GM23338 (cell line): ENCODE data around the gene TTC14. TPM values are rescaled to one million over a fixed set of nuclear protein-coding genes. Genes with fewer than 3 reads are reported as not detected.

Experiments
- ATAC-seq: fragments of 200-7000 bp; cut with Tn5 transposase; 3 replicates; pipeline ENCODE4 v1.9.1; 2020
- DNase-seq: peaks from one replicate; pipeline ENCODE4 v3.0.0-alpha.2; 2015; ENCODE audit warnings: low spot score
- H2AFZ ChIP-seq: fragments of 200-600 bp; sonication (generic); 2 replicates; pipeline ENCODE4 v1.8.0; 2016; ENCODE audit warnings: antibody characterized with exemption, mild to moderate bottlenecking, moderate library complexity
- H3F3A ChIP-seq: fragments of 200-600 bp; sonication (generic); replicated peaks from 2 replicates; pipeline ENCODE4 v1.8.0; 2017; ENCODE audit warnings: antibody characterized with exemption, mixed run types, low read depth
- H3K27ac ChIP-seq: fragments of 200-600 bp; sonication (generic); 2 replicates; pipeline ENCODE4 v1.6.1; 2016; ENCODE audit warnings: low read depth
- H3K27me3 ChIP-seq: fragments of 200-600 bp; sonication (generic); 2 replicates; pipeline ENCODE4 v1.8.0; 2016; ENCODE audit warnings: mild to moderate bottlenecking, mixed run types, moderate library complexity; ENCODE audit not compliant: insufficient read depth
- H3K36me3 ChIP-seq: fragments of 200-600 bp; sonication (generic); 2 replicates; pipeline ENCODE4 v1.8.0; 2016; ENCODE audit warnings: mild to moderate bottlenecking; ENCODE audit not compliant: insufficient read depth
- H3K4me1 ChIP-seq: fragments of 200-600 bp; sonication (generic); 2 replicates; pipeline ENCODE4 v1.8.0; 2016; ENCODE audit warnings: mild to moderate bottlenecking, moderate library complexity; ENCODE audit not compliant: insufficient read depth
- H3K4me2 ChIP-seq: fragments of 200-600 bp; sonication (generic); 2 replicates; pipeline ENCODE4 v1.7.1; 2017; ENCODE audit warnings: mixed run types
- H3K4me3 ChIP-seq: fragments of 200-600 bp; sonication (generic); 2 replicates; pipeline ENCODE4 v1.6.1; 2016; ENCODE audit warnings: mixed run types
- H3K79me2 ChIP-seq: fragments of 200-600 bp; sonication (generic); replicated peaks from 2 replicates; pipeline ENCODE4 v1.8.0; 2017; ENCODE audit warnings: mild to moderate bottlenecking; ENCODE audit not compliant: insufficient read depth
- H3K9me2 ChIP-seq: fragments of 200-600 bp; sonication (generic); 2 replicates; pipeline ENCODE4 v1.8.0; 2017; ENCODE audit not compliant: insufficient read depth
- H4K20me1 ChIP-seq: fragments of 200-600 bp; sonication (generic); replicated peaks from 2 replicates; pipeline ENCODE4 v1.8.0; 2017; ENCODE audit warnings: mild to moderate bottlenecking; ENCODE audit not compliant: insufficient read depth
- H3K27ac Mint-ChIP-seq: 2 replicates; pipeline ENCODE4 v1.8.0; 2020; ENCODE audit warnings: inconsistent platforms, mild to moderate bottlenecking, moderate library complexity, mixed read lengths
- H3K27me3 Mint-ChIP-seq: 3 replicates; pipeline ENCODE4 v1.8.0; 2022; ENCODE audit warnings: low read depth, mild to moderate bottlenecking, moderate library complexity, mixed read lengths, inconsistent platforms; ENCODE audit not compliant: insufficient read depth, poor library complexity
- H3K36me3 Mint-ChIP-seq: 3 replicates; pipeline ENCODE4 v1.8.0; 2021; ENCODE audit warnings: low read depth, mild to moderate bottlenecking, inconsistent platforms, moderate library complexity, mixed read lengths
- H3K4me1 Mint-ChIP-seq: 3 replicates; pipeline ENCODE4 v1.8.0; 2020; ENCODE audit warnings: mild to moderate bottlenecking, inconsistent platforms, mixed read lengths
- H3K4me3 Mint-ChIP-seq: 3 replicates; pipeline ENCODE4 v1.8.0; 2021; ENCODE audit warnings: moderate library complexity, mild to moderate bottlenecking, inconsistent platforms, mixed read lengths
- H3K9me3 Mint-ChIP-seq: 3 replicates; pipeline ENCODE4 v1.8.0; 2020; ENCODE audit warnings: moderate library complexity, mild to moderate bottlenecking, inconsistent platforms, mixed read lengths
- CREB1 ChIP-seq: fragments of 250-450 bp; sonication (Bioruptor Pico); IDR thresholded peaks from 2 replicates; pipeline ENCODE4 v1.5.0; 2020; ENCODE audit warnings: low read depth, mild to moderate bottlenecking, moderate library complexity
- EZH2phosphoT487 ChIP-seq: fragments of 200-600 bp; sonication (generic); IDR thresholded peaks from one replicate; pipeline ENCODE4 v1.8.1; 2018; ENCODE audit warnings: antibody characterized with exemption; ENCODE audit not compliant: unreplicated experiment
- ZNF331 ChIP-seq: fragments of 250-450 bp; sonication (Bioruptor Pico); IDR thresholded peaks from 2 replicates; pipeline ENCODE4 v1.5.0; 2020; ENCODE audit warnings: low read depth, mild to moderate bottlenecking, moderate library complexity
- polyA plus RNA-seq: library from polyadenylated mRNA; unstranded; fragments of >200 nt; fragmentation: Nextera tagmentation; extraction: Ambion mirVana; gene quantifications from 2 replicates; pipeline ENCODE4 v1.2.1, GENCODE V29; 2016
- total RNA-seq: library from RNA; depleted of rRNA; stranded (reverse); fragments of >200 nt; shearing (Covaris generic); gene quantifications from 2 replicates; pipeline ENCODE4 v1.2.3, GENCODE V29; 2014
- TF ChIP-seq, protein P1 (sequence below), 2 experiments: fragments of 200-600 bp in 1 of 2; sonication (generic) in 1 of 2; conservative IDR thresholded peaks; 2 replicates each; pipeline versions ENCODE4 v1.5.1 to v1.6.1; 2016 to 2017; ENCODE audit warnings: antibody characterized with exemption in 2 of 2, low read depth in 2 of 2, mild to moderate bottlenecking in 2 of 2, moderate library complexity in 1 of 2
- TF ChIP-seq, protein P2 (sequence below): fragments of 250-450 bp; sonication (Bioruptor Pico); IDR thresholded peaks from 2 replicates; pipeline ENCODE4 v1.5.0; 2020; ENCODE audit warnings: mild to moderate bottlenecking, moderate library complexity

TTC14 gene
- total and polyA plus RNA-seq, 2 experiments from 2014 or later = 20.0 to 22.1 TPM

DNA sequence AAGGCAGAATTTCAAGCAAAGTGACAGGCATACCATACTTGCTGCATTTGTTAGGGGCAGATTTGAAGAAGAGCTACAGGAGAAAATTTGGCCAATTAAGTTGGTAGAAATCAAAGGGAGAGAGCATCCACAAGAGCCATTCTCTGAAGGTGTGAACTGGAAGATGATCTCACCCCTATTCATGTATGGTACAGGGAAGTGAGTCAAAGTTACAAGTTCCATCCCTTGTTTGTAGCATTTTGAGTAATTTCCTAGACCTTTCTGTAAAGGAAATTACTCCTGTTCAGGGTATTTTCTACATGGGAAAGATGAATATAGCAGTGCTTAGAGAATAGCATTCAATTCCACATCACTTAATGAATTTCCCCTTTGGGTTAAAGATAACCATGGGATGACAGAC lies 28.4 kb downstream of the TTC14 start (continued):
- TF ChIP-seq, protein P1, sequence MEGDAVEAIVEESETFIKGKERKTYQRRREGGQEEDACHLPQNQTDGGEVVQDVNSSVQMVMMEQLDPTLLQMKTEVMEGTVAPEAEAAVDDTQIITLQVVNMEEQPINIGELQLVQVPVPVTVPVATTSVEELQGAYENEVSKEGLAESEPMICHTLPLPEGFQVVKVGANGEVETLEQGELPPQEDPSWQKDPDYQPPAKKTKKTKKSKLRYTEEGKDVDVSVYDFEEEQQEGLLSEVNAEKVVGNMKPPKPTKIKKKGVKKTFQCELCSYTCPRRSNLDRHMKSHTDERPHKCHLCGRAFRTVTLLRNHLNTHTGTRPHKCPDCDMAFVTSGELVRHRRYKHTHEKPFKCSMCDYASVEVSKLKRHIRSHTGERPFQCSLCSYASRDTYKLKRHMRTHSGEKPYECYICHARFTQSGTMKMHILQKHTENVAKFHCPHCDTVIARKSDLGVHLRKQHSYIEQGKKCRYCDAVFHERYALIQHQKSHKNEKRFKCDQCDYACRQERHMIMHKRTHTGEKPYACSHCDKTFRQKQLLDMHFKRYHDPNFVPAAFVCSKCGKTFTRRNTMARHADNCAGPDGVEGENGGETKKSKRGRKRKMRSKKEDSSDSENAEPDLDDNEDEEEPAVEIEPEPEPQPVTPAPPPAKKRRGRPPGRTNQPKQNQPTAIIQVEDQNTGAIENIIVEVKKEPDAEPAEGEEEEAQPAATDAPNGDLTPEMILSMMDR (conservative IDR thresholded peaks at IDR 0.05; ENCODE audit: low read depth in 2 of 2) = no peak
- TF ChIP-seq EZH2phosphoT487 = no peak

DNA sequence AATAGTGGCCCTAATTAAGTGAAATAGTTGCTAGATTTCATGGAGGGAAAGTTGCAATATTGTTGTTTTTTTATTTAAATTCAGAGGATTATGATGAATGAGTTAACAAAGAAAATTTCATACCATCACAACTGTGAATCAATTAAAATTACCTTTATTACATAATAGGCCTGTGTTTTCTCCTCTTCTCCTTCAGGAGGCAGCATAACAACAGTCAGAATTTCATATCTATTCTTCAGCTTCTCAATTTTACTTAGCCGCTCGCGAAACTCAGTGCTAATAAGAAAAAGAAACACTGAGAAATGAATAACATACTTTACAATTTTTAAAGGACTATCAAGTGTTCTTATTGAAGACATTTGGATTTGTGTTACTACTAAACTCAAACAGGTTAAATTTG lies 29.4 kb downstream of the TTC14 start:
- H3K27ac Mint-ChIP-seq = no peak overlapping the region
- H3K4me3 Mint-ChIP-seq = no peak overlapping the region
- H3K27ac ChIP-seq = no peak overlapping the region
- no peaks in the 10 kb centered on the region for H3F3A ChIP-seq
- no peaks in the 10 kb centered on the region for H3K36me3 ChIP-seq
- H3K4me1 Mint-ChIP-seq = no peaks in the 10 kb centered on the region
- TF ChIP-seq, protein P1 (conservative IDR thresholded peaks at IDR 0.05; ENCODE audit: low read depth in 2 of 2) = peak in 1 of 2 experiments; percentile 55; a peak in 3 of 4 replicates
- TF ChIP-seq ZNF331 (CRISPR knock-in tag) = no peak
- H3K4me2 ChIP-seq = no peak overlapping the region
- no peak overlapping the region for H3K4me3 ChIP-seq
- ATAC-seq (no peak), DNase-seq (peak; percentile 10)
- no peaks in the 10 kb centered on the region for H3K4me1 ChIP-seq
- no peaks in the 10 kb centered on the region for H3K9me2 ChIP-seq
- H2AFZ ChIP-seq = no peak overlapping the region
- no peaks in the 10 kb centered on the region for H3K27me3 ChIP-seq
- H3K27me3 Mint-ChIP-seq = no peaks in the 10 kb centered on the region
- no peaks in the 10 kb centered on the region; the same call in 2 of the 3 replicates for H3K36me3 Mint-ChIP-seq
- no peaks in the 10 kb centered on the region for H4K20me1 ChIP-seq
- H3K79me2 ChIP-seq = no peaks in the 10 kb centered on the region
- no peaks in the 10 kb centered on the region for H3K9me3 Mint-ChIP-seq

DNA sequence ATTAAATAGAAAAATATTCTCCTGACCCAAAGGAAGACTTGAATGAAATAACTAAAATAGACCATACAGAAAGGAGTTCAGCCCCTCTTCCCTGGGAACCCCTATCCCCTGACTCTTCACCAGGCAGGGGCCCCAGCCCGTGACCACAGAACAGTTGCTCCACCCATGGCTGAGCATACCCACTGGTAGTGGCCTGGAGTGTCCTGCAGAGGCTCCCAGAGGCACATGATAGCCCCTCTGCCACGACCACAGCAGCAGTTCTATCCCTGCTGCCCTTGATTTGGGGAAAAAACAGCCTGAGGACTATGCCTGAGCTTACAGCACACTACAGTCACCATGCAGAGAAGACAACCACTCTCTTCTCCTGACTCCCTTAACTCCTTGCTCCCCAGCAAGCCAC lies 31.8 kb downstream of the TTC14 start:
- ATAC-seq (peak; percentile 99), DNase-seq (peak; percentile 25)
- no peaks in the 10 kb centered on the region for H3K4me1 ChIP-seq
- no peak overlapping the region for H3K4me3 ChIP-seq
- no peaks in the 10 kb centered on the region for H3K36me3 ChIP-seq
- no peaks in the 10 kb centered on the region for H4K20me1 ChIP-seq
- Mint-ChIP-seq H3K36me3 (no peaks in the 10 kb centered on the region), H3K27ac (no peak overlapping the region), H3K27me3 (no peaks in the 10 kb centered on the region), H3K4me1 (no peaks in the 10 kb centered on the region), H3K4me3 (no peak overlapping the region), H3K9me3 (no peaks in the 10 kb centered on the region)
- H3F3A ChIP-seq = no peaks in the 10 kb centered on the region
- TF ChIP-seq ZNF331 (CRISPR knock-in tag) (no peak), CREB1 (CRISPR knock-in tag) (no peak)
- TF ChIP-seq, protein P2, sequence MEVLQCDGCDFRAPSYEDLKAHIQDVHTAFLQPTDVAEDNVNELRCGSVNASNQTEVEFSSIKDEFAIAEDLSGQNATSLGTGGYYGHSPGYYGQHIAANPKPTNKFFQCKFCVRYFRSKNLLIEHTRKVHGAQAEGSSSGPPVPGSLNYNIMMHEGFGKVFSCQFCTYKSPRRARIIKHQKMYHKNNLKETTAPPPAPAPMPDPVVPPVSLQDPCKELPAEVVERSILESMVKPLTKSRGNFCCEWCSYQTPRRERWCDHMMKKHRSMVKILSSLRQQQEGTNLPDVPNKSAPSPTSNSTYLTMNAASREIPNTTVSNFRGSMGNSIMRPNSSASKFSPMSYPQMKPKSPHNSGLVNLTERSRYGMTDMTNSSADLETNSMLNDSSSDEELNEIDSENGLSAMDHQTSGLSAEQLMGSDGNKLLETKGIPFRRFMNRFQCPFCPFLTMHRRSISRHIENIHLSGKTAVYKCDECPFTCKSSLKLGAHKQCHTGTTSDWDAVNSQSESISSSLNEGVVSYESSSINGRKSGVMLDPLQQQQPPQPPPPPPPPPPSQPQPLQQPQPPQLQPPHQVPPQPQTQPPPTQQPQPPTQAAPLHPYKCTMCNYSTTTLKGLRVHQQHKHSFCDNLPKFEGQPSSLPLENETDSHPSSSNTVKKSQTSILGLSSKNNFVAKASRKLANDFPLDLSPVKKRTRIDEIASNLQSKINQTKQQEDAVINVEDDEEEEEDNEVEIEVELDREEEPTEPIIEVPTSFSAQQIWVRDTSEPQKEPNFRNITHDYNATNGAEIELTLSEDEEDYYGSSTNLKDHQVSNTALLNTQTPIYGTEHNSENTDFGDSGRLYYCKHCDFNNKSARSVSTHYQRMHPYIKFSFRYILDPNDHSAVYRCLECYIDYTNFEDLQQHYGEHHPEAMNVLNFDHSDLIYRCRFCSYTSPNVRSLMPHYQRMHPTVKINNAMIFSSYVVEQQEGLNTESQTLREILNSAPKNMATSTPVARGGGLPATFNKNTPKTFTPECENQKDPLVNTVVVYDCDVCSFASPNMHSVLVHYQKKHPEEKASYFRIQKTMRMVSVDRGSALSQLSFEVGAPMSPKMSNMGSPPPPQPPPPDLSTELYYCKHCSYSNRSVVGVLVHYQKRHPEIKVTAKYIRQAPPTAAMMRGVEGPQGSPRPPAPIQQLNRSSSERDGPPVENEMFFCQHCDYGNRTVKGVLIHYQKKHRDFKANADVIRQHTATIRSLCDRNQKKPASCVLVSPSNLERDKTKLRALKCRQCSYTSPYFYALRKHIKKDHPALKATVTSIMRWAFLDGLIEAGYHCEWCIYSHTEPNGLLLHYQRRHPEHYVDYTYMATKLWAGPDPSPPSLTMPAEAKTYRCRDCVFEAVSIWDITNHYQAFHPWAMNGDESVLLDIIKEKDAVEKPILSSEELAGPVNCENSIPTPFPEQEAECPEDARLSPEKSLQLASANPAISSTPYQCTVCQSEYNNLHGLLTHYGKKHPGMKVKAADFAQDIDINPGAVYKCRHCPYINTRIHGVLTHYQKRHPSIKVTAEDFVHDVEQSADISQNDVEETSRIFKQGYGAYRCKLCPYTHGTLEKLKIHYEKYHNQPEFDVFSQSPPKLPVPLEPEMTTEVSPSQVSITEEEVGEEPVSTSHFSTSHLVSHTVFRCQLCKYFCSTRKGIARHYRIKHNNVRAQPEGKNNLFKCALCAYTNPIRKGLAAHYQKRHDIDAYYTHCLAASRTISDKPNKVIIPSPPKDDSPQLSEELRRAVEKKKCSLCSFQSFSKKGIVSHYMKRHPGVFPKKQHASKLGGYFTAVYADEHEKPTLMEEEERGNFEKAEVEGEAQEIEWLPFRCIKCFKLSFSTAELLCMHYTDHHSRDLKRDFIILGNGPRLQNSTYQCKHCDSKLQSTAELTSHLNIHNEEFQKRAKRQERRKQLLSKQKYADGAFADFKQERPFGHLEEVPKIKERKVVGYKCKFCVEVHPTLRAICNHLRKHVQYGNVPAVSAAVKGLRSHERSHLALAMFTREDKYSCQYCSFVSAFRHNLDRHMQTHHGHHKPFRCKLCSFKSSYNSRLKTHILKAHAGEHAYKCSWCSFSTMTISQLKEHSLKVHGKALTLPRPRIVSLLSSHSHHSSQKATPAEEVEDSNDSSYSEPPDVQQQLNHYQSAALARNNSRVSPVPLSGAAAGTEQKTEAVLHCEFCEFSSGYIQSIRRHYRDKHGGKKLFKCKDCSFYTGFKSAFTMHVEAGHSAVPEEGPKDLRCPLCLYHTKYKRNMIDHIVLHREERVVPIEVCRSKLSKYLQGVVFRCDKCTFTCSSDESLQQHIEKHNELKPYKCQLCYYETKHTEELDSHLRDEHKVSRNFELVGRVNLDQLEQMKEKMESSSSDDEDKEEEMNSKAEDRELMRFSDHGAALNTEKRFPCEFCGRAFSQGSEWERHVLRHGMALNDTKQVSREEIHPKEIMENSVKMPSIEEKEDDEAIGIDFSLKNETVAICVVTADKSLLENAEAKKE (CRISPR knock-in tag) = no peak
- TF ChIP-seq, protein P1 (conservative IDR thresholded peaks at IDR 0.05; ENCODE audit: low read depth in 2 of 2) = peak; percentile 25 to 63
- no peak overlapping the region for H3K27ac ChIP-seq
- H3K4me2 ChIP-seq = no peak overlapping the region
- no peaks in the 10 kb centered on the region for H3K79me2 ChIP-seq
- no peak overlapping the region for H2AFZ ChIP-seq
- H3K9me2 ChIP-seq = no peaks in the 10 kb centered on the region
- H3K27me3 ChIP-seq = no peaks in the 10 kb centered on the region
